Esophagus muscularis mucosa (tissue), 3 donors: ENCODE data around the gene PHACTR1.

ENCODE experiments used
- CTCF ChIP-seq, 3 experiments: fragments of 200-600 bp in 2 of 3; fragments of 450-650 bp in 1 of 3; sonication (generic) in 2 of 3; IDR thresholded peaks; one replicate each; pipeline ENCODE4 v1.5.1; 2017 to 2019; ENCODE audit warnings: antibody characterized with exemption in 3 of 3, mild to moderate bottlenecking in 2 of 3, moderate library complexity in 1 of 3
- POLR2A ChIP-seq: fragments of 450-650 bp; IDR thresholded peaks from one replicate; pipeline ENCODE4 v1.6.1; 2017; ENCODE audit warnings: antibody characterized with exemption, moderate library complexity, mild to moderate bottlenecking, low read depth

GRCh38 chr6:13328875-13329183, 612.3 kb downstream of the PHACTR1 start:
- no peak for TF ChIP-seq CTCF (IDR thresholded peaks at IDR 0.05)
- no peak for TF ChIP-seq POLR2A
